Left renal pelvis (tissue), 4 donors: ENCODE results near the gene NUDT1. TPM values are rescaled to one million over a fixed set of nuclear protein-coding genes. Genes with fewer than 3 reads are reported as not detected.

Experiments used
- DNase-seq, 4 donors: peaks; one replicate each; pipeline ENCODE4 v3.0.0-alpha.2; 2013; ENCODE audit warnings: low read depth in 4 of 4, low spot score in 3 of 4
- polyA plus RNA-seq, 4 donors: library from polyadenylated mRNA; unstranded; fragments of 120-200 nt; gene quantifications; one replicate each; pipeline ENCODE4 v1.2.1, GENCODE V29; 2013; ENCODE audit not compliant: insufficient read length in 4 of 4

The NUDT1 gene
- polyA plus RNA-seq, 4 donors = 19.3 to 25.8 (median 19.8) TPM

GRCh38 chr7:2289111-2289586 is 47.1 kb downstream of the NUDT1 start:
- DNase-seq = no peak

DNA sequence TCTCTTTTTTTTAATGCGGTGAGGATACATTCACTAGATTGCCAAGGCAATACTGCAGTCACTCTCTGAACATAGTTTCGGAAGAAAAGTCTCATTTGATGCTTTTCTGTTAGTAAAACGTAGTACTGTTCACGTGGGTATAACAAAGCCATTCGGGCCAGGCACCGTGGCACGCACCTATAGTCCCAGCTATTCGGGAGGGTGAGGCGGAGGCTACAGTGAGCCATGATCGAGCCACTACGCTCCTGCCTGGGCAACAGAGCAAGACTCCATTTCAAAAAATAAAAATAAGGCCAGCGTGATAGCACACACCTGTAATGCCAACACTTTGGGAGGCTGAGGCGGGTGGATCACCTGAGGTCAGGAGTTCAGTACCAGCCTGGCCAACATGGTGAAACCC is 47.6 kb downstream of the NUDT1 start:
- DNase-seq = no peak

DNA sequence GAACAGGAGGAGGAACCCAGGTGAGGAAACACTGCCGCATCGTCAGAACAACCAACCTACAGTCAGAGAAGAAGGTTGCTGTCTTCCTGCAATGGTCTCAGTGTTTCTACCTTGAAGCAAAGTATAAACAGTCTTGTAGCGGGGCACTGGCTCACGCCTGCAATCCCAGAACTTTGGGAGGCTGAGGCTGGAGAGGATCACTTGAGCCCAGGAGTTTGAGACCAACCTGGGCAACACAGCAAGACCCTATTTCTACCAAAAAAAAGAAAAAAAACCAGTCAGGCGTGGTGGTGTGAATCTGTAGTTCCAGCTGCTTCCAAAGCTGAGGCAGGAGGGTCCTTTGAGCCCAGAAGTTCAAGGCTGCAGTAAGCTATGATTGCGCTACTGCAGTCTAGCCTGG is 48.9 kb downstream of the NUDT1 start:
- no peak for DNase-seq

GRCh38 chr7:2295936-2296620 is 54.1 kb downstream of the NUDT1 start:
- no peak for DNase-seq

DNA sequence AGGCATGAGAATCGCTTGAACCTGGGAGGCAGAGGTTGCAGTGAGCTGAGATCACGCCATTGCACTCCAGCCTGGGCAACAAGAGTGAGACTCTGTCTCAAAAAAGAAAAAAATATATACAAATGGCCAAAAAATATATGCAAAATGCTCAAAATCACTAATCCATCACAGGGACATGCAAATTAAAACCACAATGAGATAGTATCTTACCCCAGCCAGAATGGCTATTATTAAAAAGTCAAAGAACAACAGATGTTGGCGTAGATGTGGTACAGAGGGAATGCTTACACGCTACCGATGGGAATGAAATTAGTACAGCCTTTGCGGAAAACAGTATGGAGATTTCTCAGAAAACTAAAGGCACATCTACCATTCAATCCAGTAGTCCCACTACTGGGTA is 54.8 kb downstream of the NUDT1 start:
- no peak for DNase-seq

DNA sequence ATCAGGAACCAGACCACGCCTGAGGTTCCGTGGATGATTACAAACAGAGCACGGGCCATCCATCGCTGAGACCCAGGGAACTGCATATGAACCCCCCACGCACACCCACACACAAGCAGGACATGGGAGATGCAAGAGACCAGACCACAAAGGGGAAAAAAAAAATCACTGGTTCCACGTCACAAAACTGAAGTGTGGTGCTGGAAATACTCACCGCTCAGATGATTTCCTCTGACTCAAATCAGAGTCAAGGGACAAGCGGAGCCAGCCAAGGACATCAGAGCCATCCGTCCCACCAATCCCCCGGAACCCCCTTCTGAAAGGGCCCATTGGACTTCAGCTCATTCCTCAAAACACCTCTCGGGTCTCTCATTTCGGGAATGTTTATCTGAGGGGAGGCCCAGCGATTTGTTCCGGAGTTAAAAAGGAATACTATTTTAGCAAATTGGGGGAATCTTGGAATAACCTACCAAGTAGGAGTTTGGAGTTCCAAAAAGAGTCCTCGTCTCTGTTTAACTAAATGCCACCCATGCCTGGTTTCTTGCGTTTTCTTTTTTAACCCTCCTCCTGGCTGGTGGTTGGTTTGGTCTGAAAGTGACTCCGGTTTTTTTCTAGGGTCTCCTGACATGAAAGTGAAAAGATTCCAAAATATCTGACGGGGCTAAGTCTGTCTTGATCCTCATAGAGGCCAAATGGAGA is 57.3 kb downstream of the NUDT1 start:
- DNase-seq = no peak

DNA sequence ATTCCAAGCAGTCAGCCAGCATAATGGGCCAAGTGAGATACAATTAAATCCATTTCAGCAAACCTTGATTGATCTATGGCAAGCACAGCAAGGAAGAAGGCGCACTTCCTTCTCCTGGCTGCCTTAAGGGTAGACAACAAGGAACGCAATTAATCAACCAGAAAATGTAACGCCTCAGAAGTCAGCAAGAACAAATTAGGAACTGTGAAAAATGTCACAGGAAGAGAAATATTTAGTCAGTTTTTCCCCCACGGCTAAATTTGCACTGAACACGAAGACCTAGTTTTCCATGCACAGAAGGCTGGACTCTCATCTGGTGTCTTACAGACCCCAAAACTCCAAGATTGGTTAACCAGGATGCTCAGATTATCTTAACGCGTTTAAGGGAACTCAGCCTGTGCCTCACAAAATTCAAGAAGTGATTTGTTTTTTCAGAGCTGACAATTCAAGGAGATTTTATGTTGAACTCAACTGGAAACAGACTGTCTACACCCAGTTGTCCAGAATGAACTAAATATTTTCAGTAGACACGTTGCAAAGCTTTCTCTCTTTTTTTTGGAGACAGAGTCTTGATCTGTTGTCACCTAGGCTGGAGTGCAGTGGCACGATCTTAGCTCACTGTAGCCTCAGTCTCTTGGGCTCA is 58.0 kb downstream of the NUDT1 start:
- no peak for DNase-seq

Other genes with a start within 250 kb of the NUDT1 start
- gene MAD1L1, start 9.3 kb upstream of the NUDT1 start, polyA plus RNA-seq = 10 to 100 TPM; 18.9 to 24.5 (median 21.3) TPM
- gene MRM2, start within 50 bp of the NUDT1 start, polyA plus RNA-seq = 10 to 100 TPM; 26.2 to 39.6 (median 36.0) TPM
- gene SNX8, start 72.2 kb downstream of the NUDT1 start, polyA plus RNA-seq = 10 to 100 TPM; 26.6 to 43.2 (median 35.4) TPM
- gene EIF3B, start 112.6 kb downstream of the NUDT1 start, polyA plus RNA-seq = 100 to 1,000 TPM; 108 to 191 (median 142) TPM
- gene CHST12, start 161.4 kb downstream of the NUDT1 start, polyA plus RNA-seq = 10 to 100 TPM in 2 of 4 donors, 1 to 10 TPM in 2; 8.3 to 13.9 (median 11.4) TPM
- gene GRIFIN, start 234.2 kb downstream of the NUDT1 start, polyA plus RNA-seq = not detected